GM23248 (cell line): ENCODE measurements around the gene ZNF181.

Experiments
- EZH2 ChIP-seq: fragments of 200-600 bp; sonication (generic); IDR thresholded peaks from 2 replicates; pipeline ENCODE4 v1.6.1; 2018; ENCODE audit warnings: antibody characterized with exemption, mild to moderate bottlenecking; ENCODE audit not compliant: insufficient read depth, poor library complexity, severe bottlenecking
- EZH2phosphoT487 ChIP-seq: fragments of 200-600 bp; sonication (generic); IDR thresholded peaks from 2 replicates; pipeline ENCODE4 v1.6.1; 2018; ENCODE audit warnings: antibody characterized with exemption, moderate library complexity, mild to moderate bottlenecking, low read depth; ENCODE audit not compliant: insufficient read depth

GRCh38 chr19:34744896-34745690, 11.1 kb downstream of the ZNF181 start:
- TF ChIP-seq EZH2 (no peak), EZH2phosphoT487 (no peak)
